Neural crest cell (in vitro differentiated cells): ENCODE results near the gene SSX2IP. TPM values are rescaled to one million over a fixed set of nuclear protein-coding genes. Genes with fewer than 3 reads are reported as not detected.

Experiments
- DNase-seq: peaks from one replicate; pipeline ENCODE4 v3.0.0; 2021; ENCODE audit warnings: low read depth, mixed read lengths, low spot score
- H3K27ac Mint-ChIP-seq: one replicate; pipeline ENCODE4 v1.8.0; 2021; ENCODE audit warnings: mild to moderate bottlenecking, mixed read lengths; ENCODE audit not compliant: unreplicated experiment
- H3K27me3 Mint-ChIP-seq: 2 replicates; pipeline ENCODE4 v1.8.0; 2021; ENCODE audit warnings: low read depth, mild to moderate bottlenecking, mixed read lengths
- H3K36me3 Mint-ChIP-seq: 2 replicates; pipeline ENCODE4 v1.8.0; 2021; ENCODE audit warnings: low read depth, mild to moderate bottlenecking, mixed read lengths
- H3K4me1 Mint-ChIP-seq: 2 replicates; pipeline ENCODE4 v1.8.0; 2021; ENCODE audit warnings: mixed read lengths
- H3K4me3 Mint-ChIP-seq: one replicate; pipeline ENCODE4 v1.8.0; 2021; ENCODE audit warnings: mild to moderate bottlenecking, mixed read lengths
- H3K9me3 Mint-ChIP-seq: 2 replicates; pipeline ENCODE4 v1.8.0; 2021; ENCODE audit warnings: mixed read lengths
- total RNA-seq: library from RNA; stranded (reverse); gene quantifications from 2 replicates; pipeline ENCODE4 v1.2.1, GENCODE V29; 2021
- TF ChIP-seq, protein P1 (sequence below): fragments of 200-600 bp; sonication (generic); conservative IDR thresholded peaks from 2 replicates; pipeline ENCODE4 v1.5.0; 2021; ENCODE audit warnings: antibody characterized with exemption, mild to moderate bottlenecking

The SSX2IP gene
- total RNA-seq, 1 donor from 2014 or later: 24.4 TPM

DNA sequence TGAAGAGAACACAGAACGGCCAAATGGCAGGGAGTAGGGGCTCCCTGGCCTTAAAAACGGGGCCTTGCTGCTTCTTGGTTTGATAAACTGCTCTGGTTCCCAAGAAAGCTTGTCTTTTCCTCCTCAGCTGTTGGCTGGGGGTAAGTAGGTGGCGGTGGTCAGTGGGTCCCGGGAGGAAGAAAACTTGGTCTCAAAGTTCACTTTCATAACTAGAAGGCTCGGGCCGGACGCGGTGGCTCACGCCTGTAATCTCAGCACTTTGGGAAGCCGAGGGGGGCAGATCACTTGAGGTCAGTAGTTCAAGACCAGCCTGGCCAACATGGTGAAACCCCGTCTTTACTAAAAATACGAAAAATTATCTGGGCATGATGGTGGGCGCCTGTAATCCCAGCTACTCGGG is 68.7 kb downstream of the SSX2IP start:
- Mint-ChIP-seq H3K4me1 (peaks cover 13% of the 10 kb centered on the region), H3K36me3 (no peaks in the 10 kb centered on the region), H3K9me3 (no peaks in the 10 kb centered on the region), H3K27ac (no peak overlapping the region), H3K27me3 (no peaks in the 10 kb centered on the region), H3K4me3 (no peak overlapping the region)
- TF ChIP-seq, protein P1, sequence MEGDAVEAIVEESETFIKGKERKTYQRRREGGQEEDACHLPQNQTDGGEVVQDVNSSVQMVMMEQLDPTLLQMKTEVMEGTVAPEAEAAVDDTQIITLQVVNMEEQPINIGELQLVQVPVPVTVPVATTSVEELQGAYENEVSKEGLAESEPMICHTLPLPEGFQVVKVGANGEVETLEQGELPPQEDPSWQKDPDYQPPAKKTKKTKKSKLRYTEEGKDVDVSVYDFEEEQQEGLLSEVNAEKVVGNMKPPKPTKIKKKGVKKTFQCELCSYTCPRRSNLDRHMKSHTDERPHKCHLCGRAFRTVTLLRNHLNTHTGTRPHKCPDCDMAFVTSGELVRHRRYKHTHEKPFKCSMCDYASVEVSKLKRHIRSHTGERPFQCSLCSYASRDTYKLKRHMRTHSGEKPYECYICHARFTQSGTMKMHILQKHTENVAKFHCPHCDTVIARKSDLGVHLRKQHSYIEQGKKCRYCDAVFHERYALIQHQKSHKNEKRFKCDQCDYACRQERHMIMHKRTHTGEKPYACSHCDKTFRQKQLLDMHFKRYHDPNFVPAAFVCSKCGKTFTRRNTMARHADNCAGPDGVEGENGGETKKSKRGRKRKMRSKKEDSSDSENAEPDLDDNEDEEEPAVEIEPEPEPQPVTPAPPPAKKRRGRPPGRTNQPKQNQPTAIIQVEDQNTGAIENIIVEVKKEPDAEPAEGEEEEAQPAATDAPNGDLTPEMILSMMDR: no peak
- DNase-seq: no peak

DNA sequence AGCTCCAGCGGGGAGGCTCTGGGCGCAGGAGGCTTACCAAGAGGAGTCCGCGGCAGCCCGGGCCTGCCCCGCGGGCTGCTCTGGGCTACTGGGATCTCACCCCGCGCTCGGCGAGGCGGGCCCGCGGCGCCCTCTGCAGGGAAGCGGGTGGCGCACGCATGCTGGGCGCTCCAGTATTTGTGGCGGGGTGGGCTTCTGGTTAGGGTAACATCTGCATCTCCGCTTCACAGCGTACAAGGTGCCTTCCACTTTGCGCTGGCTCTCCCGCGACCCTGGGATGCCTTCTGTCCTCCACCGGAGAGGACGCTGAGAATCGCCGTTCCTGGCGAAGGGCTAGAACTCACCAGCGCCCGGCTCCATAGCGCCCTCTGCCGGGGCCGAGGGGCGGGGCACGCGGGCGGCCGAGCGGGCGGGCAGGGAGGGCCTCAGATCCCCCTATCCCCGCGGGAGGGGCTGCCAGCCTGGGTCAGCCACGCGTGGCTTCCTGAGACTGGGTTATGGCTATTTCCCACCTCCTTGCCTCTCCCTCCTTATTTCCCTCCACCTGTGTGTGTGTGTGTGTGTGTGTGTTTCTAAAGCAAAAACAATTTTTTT is 69.4 kb downstream of the SSX2IP start:
- Mint-ChIP-seq H3K9me3 (no peaks in the 10 kb centered on the region), H3K4me1 (peaks cover 13% of the 10 kb centered on the region), H3K27ac (peak overlapping the region; percentile 83), H3K4me3 (peak overlapping the region; percentile 88), H3K36me3 (no peaks in the 10 kb centered on the region), H3K27me3 (no peaks in the 10 kb centered on the region)
- peak; percentile 86 for DNase-seq
- TF ChIP-seq, protein P1: peak; percentile 98

DNA sequence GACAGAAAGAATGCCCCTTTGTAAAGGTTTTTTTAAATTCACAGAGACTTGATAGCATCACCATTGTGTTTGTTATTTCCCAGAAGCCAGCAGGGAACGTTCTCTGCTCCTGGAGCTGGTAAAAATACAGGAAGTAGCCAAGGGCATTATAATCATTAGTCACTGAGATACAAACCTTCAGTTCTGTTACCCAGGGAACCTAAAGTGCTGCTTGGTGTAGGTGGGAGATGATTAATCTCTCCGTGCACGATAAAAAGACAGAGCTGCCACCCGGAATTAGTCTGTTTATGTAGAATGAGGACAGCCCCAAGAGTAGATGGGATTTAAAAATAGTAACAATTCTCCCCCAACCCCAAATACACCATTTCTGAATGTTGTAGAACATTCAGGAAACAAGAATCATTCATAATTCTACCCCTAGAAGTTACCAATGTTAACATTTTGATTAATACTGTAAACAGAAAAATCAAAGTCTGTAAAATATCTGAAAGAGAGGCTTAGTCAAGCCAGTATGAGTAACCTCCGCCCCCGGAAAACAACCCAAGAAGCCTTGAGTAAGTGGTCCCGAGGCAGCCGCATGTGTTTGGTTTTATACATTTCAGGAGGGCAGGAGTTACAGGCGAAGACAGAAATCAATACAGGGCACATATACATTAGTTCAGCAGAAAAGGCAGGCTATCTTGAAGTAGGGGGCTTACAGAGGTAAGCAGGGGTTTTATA is 70.7 kb downstream of the SSX2IP start:
- peak overlapping the region; percentile 39 for H3K27ac Mint-ChIP-seq
- H3K36me3 Mint-ChIP-seq: peaks cover 4% of the 10 kb centered on the region
- H3K4me1 Mint-ChIP-seq: peaks cover 13% of the 10 kb centered on the region
- peaks cover 3% of the 10 kb centered on the region for H3K9me3 Mint-ChIP-seq
- no peak for DNase-seq
- peak overlapping the region; percentile 58 for H3K4me3 Mint-ChIP-seq
- no peaks in the 10 kb centered on the region for H3K27me3 Mint-ChIP-seq
- TF ChIP-seq, protein P1: no peak

DNA sequence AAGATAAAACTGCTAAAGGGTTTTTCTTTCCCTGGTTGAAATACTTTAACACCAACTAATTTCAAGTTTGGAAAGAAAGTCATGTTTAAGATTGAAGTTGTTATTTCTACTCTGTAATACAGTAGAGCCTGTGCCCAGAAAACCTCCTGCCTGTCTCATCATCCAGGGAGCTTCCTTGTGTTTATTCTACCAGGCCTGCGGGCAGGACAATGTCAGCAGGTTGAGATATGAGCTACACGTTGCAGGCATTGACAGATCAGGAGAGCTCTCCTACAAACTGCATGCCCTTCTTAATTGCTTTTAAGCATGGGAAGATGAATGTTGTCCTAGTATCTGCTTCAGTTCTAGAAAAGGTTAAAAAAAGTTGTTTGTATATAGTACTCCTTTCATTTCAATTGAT is 72.9 kb downstream of the SSX2IP start:
- Mint-ChIP-seq H3K27ac (no peak overlapping the region), H3K4me1 (peaks cover 13% of the 10 kb centered on the region), H3K4me3 (no peak overlapping the region), H3K27me3 (no peaks in the 10 kb centered on the region), H3K9me3 (peaks cover 11% of the 10 kb centered on the region), H3K36me3 (peaks cover 10% of the 10 kb centered on the region)
- no peak for DNase-seq
- TF ChIP-seq, protein P1: no peak

DNA sequence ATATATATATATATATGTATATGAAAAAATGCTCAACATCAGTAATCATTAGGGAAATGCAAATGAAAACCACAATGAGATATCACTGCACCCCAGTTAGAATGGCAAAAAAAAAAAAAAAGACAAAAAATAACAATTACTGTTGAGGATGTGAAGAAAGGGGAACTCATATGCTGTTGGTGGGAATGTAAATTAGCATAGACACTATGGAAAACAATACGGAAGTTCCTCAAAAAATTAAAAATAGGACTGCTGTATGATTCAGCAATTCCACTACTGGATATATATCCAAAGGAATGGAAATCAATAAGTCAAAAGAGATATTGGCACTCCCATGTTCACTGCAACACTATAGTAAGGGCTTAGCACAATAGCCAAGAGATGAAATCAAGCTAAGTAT is 74.5 kb downstream of the SSX2IP start:
- Mint-ChIP-seq H3K36me3 (peaks cover 19% of the 10 kb centered on the region), H3K9me3 (peaks cover 12% of the 10 kb centered on the region), H3K27me3 (no peaks in the 10 kb centered on the region), H3K4me3 (no peak overlapping the region), H3K4me1 (peaks cover 20% of the 10 kb centered on the region), H3K27ac (no peak overlapping the region)
- no peak for DNase-seq
- TF ChIP-seq, protein P1: no peak
